IPS-18c (cell line): ENCODE results near the gene TCL1B.
"Not testable (repeated sequence)": the region's sequence is repeated elsewhere in the genome, so short reads cannot be mapped to it uniquely, and the experiment has no call there.

Experiments
- H3K4me3 ChIP-seq: 2 replicates; pipeline ENCODE4 v1.7.0; 2013; ENCODE audit warnings: low read depth, mild to moderate bottlenecking, low read length, moderate library complexity; ENCODE audit not compliant: insufficient read depth
- H3K9me3 ChIP-seq: one replicate; pipeline ENCODE4 v1.6.1; 2013; ENCODE audit warnings: mild to moderate bottlenecking, low read length, moderate library complexity; ENCODE audit not compliant: control insufficient read depth, insufficient read depth

TCL1B gene

GRCh38 chr14:95663226-95663797 lies 22.9 kb upstream of the TCL1B start:
- H3K4me3 ChIP-seq: no peak overlapping the region

GRCh38 chr14:95664066-95664465 lies 22.2 kb upstream of the TCL1B start:
- H3K9me3 ChIP-seq: no peaks in the 10 kb centered on the region
- H3K4me3 ChIP-seq: no peak overlapping the region

More at GRCh38 chr14:95663226-95663797, 22.9 kb upstream of the TCL1B start:
- H3K9me3 ChIP-seq: no peaks in the 10 kb centered on the region

- no peaks in the 10 kb centered on the region for H3K9me3 ChIP-seq
- H3K4me3 ChIP-seq: no peak overlapping the region
Observed at GRCh38 chr14:95664546-95664945, 21.7 kb upstream of the TCL1B start.

- not testable (repeated sequence) for H3K9me3 ChIP-seq, H3K4me3 ChIP-seq
Observed at GRCh38 chr14:95665530-95665929, 20.7 kb upstream of the TCL1B start.

- H3K9me3 ChIP-seq: no peaks in the 10 kb centered on the region
- H3K4me3 ChIP-seq: no peak overlapping the region
Observed at GRCh38 chr14:95666450-95666849, 19.8 kb upstream of the TCL1B start.

- no peak overlapping the region; the same call in 1 of the 2 replicates for H3K4me3 ChIP-seq
- no peaks in the 10 kb centered on the region for H3K9me3 ChIP-seq
Observed at GRCh38 chr14:95667249-95667693, 19.0 kb upstream of the TCL1B start.

GRCh38 chr14:95668235-95668772 lies 17.9 kb upstream of the TCL1B start:
- no peaks in the 10 kb centered on the region for H3K9me3 ChIP-seq
- H3K4me3 ChIP-seq: no peak overlapping the region

- no peak overlapping the region for H3K4me3 ChIP-seq
- H3K9me3 ChIP-seq: peaks cover 5% of the 10 kb centered on the region
Observed at GRCh38 chr14:95674613-95675012, 11.6 kb upstream of the TCL1B start.

- Histone ChIP-seq H3K9me3 (peaks cover 5% of the 10 kb centered on the region), H3K4me3 (no peak overlapping the region)
Observed at GRCh38 chr14:95675486-95675885, 10.7 kb upstream of the TCL1B start.

- Histone ChIP-seq H3K4me3 (no peak overlapping the region), H3K9me3 (peaks cover 5% of the 10 kb centered on the region)
Observed at GRCh38 chr14:95677179-95677835, 8.9 kb upstream of the TCL1B start.

GRCh38 chr14:95679148-95679815 lies 6.9 kb upstream of the TCL1B start:
- H3K9me3 ChIP-seq: peaks cover 5% of the 10 kb centered on the region
- no peak overlapping the region for H3K4me3 ChIP-seq

- peaks cover 5% of the 10 kb centered on the region for H3K9me3 ChIP-seq
- no peak overlapping the region for H3K4me3 ChIP-seq
Observed at GRCh38 chr14:95679998-95680735, 6.1 kb upstream of the TCL1B start.

GRCh38 chr14:95681153-95681552 lies 5.1 kb upstream of the TCL1B start:
- H3K9me3 ChIP-seq: peaks cover 4% of the 10 kb centered on the region

GRCh38 chr14:95683793-95684192 lies 2.4 kb upstream of the TCL1B start:
- Histone ChIP-seq H3K9me3 (no peaks in the 10 kb centered on the region), H3K4me3 (no peak overlapping the region)

More at GRCh38 chr14:95681153-95681552, 5.1 kb upstream of the TCL1B start:
- H3K4me3 ChIP-seq: no peak overlapping the region

GRCh38 chr14:95686935-95687334 lies 709 bp downstream of the TCL1B start:
- no peak overlapping the region for H3K4me3 ChIP-seq
- no peaks in the 10 kb centered on the region for H3K9me3 ChIP-seq

GRCh38 chr14:95689441-95689840 lies 3.2 kb downstream of the TCL1B start:
- H3K9me3 ChIP-seq: no peaks in the 10 kb centered on the region
- H3K4me3 ChIP-seq: no peak overlapping the region

- Histone ChIP-seq H3K4me3 (no peak overlapping the region), H3K9me3 (no peaks in the 10 kb centered on the region)
Observed at GRCh38 chr14:95690815-95691214, 4.6 kb downstream of the TCL1B start.
